K562 (cell line): Measurements from ENCODE around the gene PRAME. TPM values are rescaled to one million over a fixed set of nuclear protein-coding genes. Genes with fewer than 3 reads are reported as not detected.

ENCODE experiments used
- FOXM1 ChIP-seq, 2 experiments: fragments of 450-650 bp in 1 of 2; sonication (generic) in 1 of 2; formaldehyde crosslinking in 1 of 2; IDR thresholded peaks; 2 replicates each; pipeline versions ENCODE4 v1.6.1 to v1.9.0; 2017 to 2022; ENCODE audit warnings: low read depth in 2 of 2, mild to moderate bottlenecking in 2 of 2, missing genetic modification reagents in 1 of 2, moderate library complexity in 1 of 2
- IRF1 ChIP-seq: sonication (generic); formaldehyde crosslinking; IDR thresholded peaks from 2 replicates; pipeline ENCODE4 v1.8.0; 2022; ENCODE audit warnings: missing genetic modification reagents, mild to moderate bottlenecking, borderline replicate concordance
- MCM2 ChIP-seq: fragments of 450-650 bp; IDR thresholded peaks from 2 replicates; pipeline ENCODE4 v1.6.1; 2017; ENCODE audit warnings: low read depth, mild to moderate bottlenecking
- MCM3 ChIP-seq: fragments of 450-650 bp; IDR thresholded peaks from 2 replicates; pipeline ENCODE4 v1.6.1; 2016
- MGA ChIP-seq: fragments of 450-650 bp; IDR thresholded peaks from 2 replicates; pipeline ENCODE4 v1.6.1; 2016; ENCODE audit warnings: mild to moderate bottlenecking, moderate library complexity
- PTRF ChIP-seq: fragments of 450-650 bp; IDR thresholded peaks from 2 replicates; pipeline ENCODE4 v1.6.1; 2016; ENCODE audit warnings: mild to moderate bottlenecking, missing genetic modification characterization, missing compliant biosample characterization
- SIN3B ChIP-seq: fragments of 450-650 bp; IDR thresholded peaks from 2 replicates; pipeline ENCODE4 v1.6.1; 2017; ENCODE audit warnings: low read depth, mild to moderate bottlenecking, moderate library complexity
- SMARCE1 ChIP-seq: fragments of 450-650 bp; IDR thresholded peaks from 2 replicates; pipeline ENCODE4 v1.7.1; 2016; ENCODE audit warnings: mild to moderate bottlenecking
- SRSF3 ChIP-seq: fragments of 200-400 bp; formaldehyde crosslinking; IDR thresholded peaks from 2 replicates; pipeline ENCODE4 v1.6.1; 2016; ENCODE audit warnings: mild to moderate bottlenecking, low read length, moderate library complexity; ENCODE audit not compliant: insufficient read depth
- WHSC1 ChIP-seq: IDR thresholded peaks from one replicate; pipeline ENCODE4 v1.6.1; 2012; ENCODE audit warnings: low read length, control low read depth, inconsistent platforms
- ZBTB11 ChIP-seq, 3 experiments: fragments of 200-800 bp in 1 of 3; fragments of 250-450 bp in 1 of 3; fragments of 450-650 bp in 1 of 3; sonication (Bioruptor Pico) in 1 of 3; sonication (Bioruptor generic) in 1 of 3; formaldehyde crosslinking in 1 of 3; IDR thresholded peaks; 2 replicates each; pipeline versions ENCODE4 v1.6.1 to v1.8.0; 2016 to 2022; ENCODE audit warnings: mild to moderate bottlenecking in 2 of 3, missing genetic modification characterization in 2 of 3, missing compliant biosample characterization in 1 of 3, moderate library complexity in 1 of 3
- ZNF263 ChIP-seq: sonication (generic); formaldehyde crosslinking; IDR thresholded peaks from 2 replicates; pipeline ENCODE4 v1.8.0; 2022; ENCODE audit warnings: mild to moderate bottlenecking, missing genetic modification reagents, borderline replicate concordance
- polyA plus RNA-seq, 8 experiments: library from polyadenylated mRNA; depleted of rRNA in 4 of 8; stranded (reverse) in 5 of 8; unstranded in 3 of 8; fragments of >200 nt; fragmentation: Nextera tagmentation in 2 of 8; fragmentation: Illumina TruSeq in 1 of 8; extraction: Ambion mirVana in 2 of 8; extraction: Trizol in 1 of 8; gene quantifications; 2 replicates each; pipeline versions ENCODE4 v1.2.1 to v1.2.3, GENCODE V29; 2011 to 2014; ENCODE audit warnings: inconsistent platforms in 1 of 8, missing spikeins in 1 of 8
- total RNA-seq, 7 experiments: library from RNA; depleted of rRNA in 6 of 7; stranded (reverse); fragments of >200 nt in 6 of 7; fragmentation: Illumina TruSeq in 2 of 7; extraction: Trizol in 2 of 7; gene quantifications; 2 replicates each; pipeline versions ENCODE4 v1.2.1 to v1.2.3, GENCODE V29; 2011 to 2021; ENCODE audit warnings: low replicate concordance in 1 of 7

PRAME gene
- total and polyA plus RNA-seq, 9 of the 15 experiments (the other 6 are each of a cell fraction or from before 2014, with no cell fraction given), result 662 to 2,141 (median 1,142) TPM

GRCh38 chr22:22571429-22571828, 12.4 kb upstream of the PRAME start (continued):
- TF ChIP-seq MGA (no peak), ZBTB11 (CRISPR knock-in tag; IDR thresholded peaks at IDR 0.05) (no peak), MCM3 (peak; percentile 16; the same call in 1 of the 2 replicates), SRSF3 (no peak), IRF1 (CRISPR knock-in tag) (no peak), SIN3B (no peak), ZNF263 (no peak), SMARCE1 (no peak), PTRF (no peak), WHSC1 (no peak), FOXM1 (IDR thresholded peaks at IDR 0.05; ENCODE audit: low read depth) (no peak), FOXM1 (CRISPR knock-in tag; IDR thresholded peaks at IDR 0.05; ENCODE audit: low read depth) (no peak), MCM2 (no peak)
